B cell (primary cell): ENCODE data around the gene SHD. TPM values are rescaled to one million over a fixed set of nuclear protein-coding genes. Genes with fewer than 3 reads are reported as not detected.

ENCODE experiments used
- ATAC-seq: fragments of 200-7000 bp; cut with Tn5 transposase; one replicate; pipeline ENCODE4 v1.10.0; 2021; ENCODE audit warnings: low read depth, mild to moderate bottlenecking, moderate number of reproducible peaks, moderate library complexity
- CTCF ChIA-PET: fragments of 350-600 bp; sonication (Branson Sonifier 250); formaldehyde crosslinking; loops from one replicate; lab custom pipeline; 2021; ENCODE audit warnings: antibody characterized with exemption, inconsistent platforms; lab: Charles Lee
- POLR2A ChIA-PET: fragments of 350-600 bp; sonication (Branson Sonifier 250); formaldehyde crosslinking; loops from one replicate; lab custom pipeline; 2021; ENCODE audit warnings: antibody characterized with exemption; lab: Charles Lee
- DNase-seq: peaks from one replicate; pipeline ENCODE4 v3.0.0; 2013
- H2AFZ ChIP-seq: 2 replicates; pipeline ENCODE4 v1.6.1; 2012; ENCODE audit warnings: mild to moderate bottlenecking, low read depth, low read length; ENCODE audit not compliant: insufficient read depth, poor library complexity, severe bottlenecking
- H3K27ac ChIP-seq, 2 donors: 1 replicate in 1 of 2; 2 replicates in 1 of 2; pipeline ENCODE4 v1.5.1; 2012 to 2013; ENCODE audit warnings: low read length in 2 of 2, mild to moderate bottlenecking in 2 of 2, moderate library complexity in 1 of 2
- H3K27me3 ChIP-seq, 4 experiments: fragments of 200-600 bp in 1 of 4; sonication (generic) in 1 of 4; replicated peaks in 1 of 4; 1 replicate in 2 of 4; 2 replicates in 2 of 4; pipeline versions ENCODE4 v1.6.1 to v1.7.0; 2013 to 2016; ENCODE audit warnings: low read length in 3 of 4, mild to moderate bottlenecking in 2 of 4, mixed read lengths in 1 of 4, moderate library complexity in 1 of 4; ENCODE audit not compliant: insufficient read depth in 4 of 4, control insufficient read depth in 3 of 4; ENCODE audit errors: control extremely low read depth in 1 of 4
- H3K36me3 ChIP-seq, 2 experiments: replicated peaks in 1 of 2; 1 replicate in 1 of 2; 2 replicates in 1 of 2; pipeline versions ENCODE4 v1.6.1 to v1.7.1; 2013; ENCODE audit warnings: low read length in 1 of 2; ENCODE audit not compliant: insufficient read depth in 2 of 2, control insufficient read depth in 1 of 2; ENCODE audit errors: control extremely low read depth in 1 of 2, extremely low read depth in 1 of 2
- H3K4me1 ChIP-seq, 2 donors: fragments of 200-600 bp in 1 of 2; sonication (generic) in 1 of 2; 1 replicate in 1 of 2; 2 replicates in 1 of 2; pipeline versions ENCODE4 v1.5.1 to v1.6.1; 2013 to 2017; ENCODE audit warnings: low read length in 2 of 2; ENCODE audit not compliant: control insufficient read depth in 2 of 2, insufficient read depth in 2 of 2
- H3K4me2 ChIP-seq: replicated peaks from 2 replicates; pipeline ENCODE3; 2012; ENCODE audit warnings: mild to moderate bottlenecking, low read depth, low read length; ENCODE audit not compliant: poor library complexity, severe bottlenecking
- H3K4me3 ChIP-seq, 5 experiments: fragments of 200-600 bp in 1 of 5; sonication (generic) in 1 of 5; 1 replicate in 3 of 5; 2 replicates in 2 of 5; pipeline versions ENCODE4 v1.5.1 to v1.7.0; 2011 to 2016; ENCODE audit warnings: low read length in 4 of 5, mild to moderate bottlenecking in 4 of 5, low read depth in 2 of 5, control low read depth in 1 of 5, moderate library complexity in 1 of 5; ENCODE audit not compliant: insufficient read depth in 1 of 5; ENCODE audit errors: control extremely low read depth in 1 of 5, extremely low read depth in 1 of 5
- H3K79me2 ChIP-seq: fragments of 200-600 bp; sonication (generic); one replicate; pipeline ENCODE4 v1.6.0; 2016; ENCODE audit warnings: low read length; ENCODE audit not compliant: control insufficient read depth, insufficient read depth
- H3K9ac ChIP-seq: fragments of 200-600 bp; sonication (generic); 2 replicates; pipeline ENCODE4 v1.6.1; 2017; ENCODE audit warnings: mild to moderate bottlenecking, low read length, moderate library complexity
- H3K9me3 ChIP-seq, 3 donors: one replicate each; pipeline versions ENCODE4 v1.6.1 to v1.7.1; 2013; ENCODE audit warnings: low read length in 2 of 3; ENCODE audit not compliant: control insufficient read depth in 2 of 3, insufficient read depth in 1 of 3; ENCODE audit errors: control extremely low read depth in 1 of 3
- H4K20me1 ChIP-seq: 2 replicates; pipeline ENCODE4 v1.6.0; 2012; ENCODE audit warnings: mild to moderate bottlenecking, low read length; ENCODE audit not compliant: insufficient read depth, control insufficient read depth, poor library complexity, severe bottlenecking
- H3K27ac Mint-ChIP-seq: one replicate; pipeline ENCODE4 v1.8.0; 2021; ENCODE audit warnings: mixed read lengths
- H3K27me3 Mint-ChIP-seq: one replicate; pipeline ENCODE4 v1.8.0; 2021; ENCODE audit warnings: mixed read lengths
- H3K4me1 Mint-ChIP-seq: one replicate; pipeline ENCODE4 v1.8.0; 2021; ENCODE audit warnings: mixed read lengths
- H3K4me3 Mint-ChIP-seq: one replicate; pipeline ENCODE4 v1.8.0; 2021; ENCODE audit warnings: mixed read lengths
- H3K9me3 Mint-ChIP-seq: one replicate; pipeline ENCODE4 v1.8.0; 2022; ENCODE audit warnings: mixed read lengths; ENCODE audit not compliant: insufficient read depth
- EZH2 ChIP-seq: IDR thresholded peaks from 2 replicates; pipeline ENCODE4 v1.6.1; 2012; ENCODE audit warnings: borderline replicate concordance, low read depth, mild to moderate bottlenecking, moderate library complexity, low read length; ENCODE audit not compliant: insufficient read depth, poor library complexity, severe bottlenecking
- WGBS: methylation state at CpG from one replicate; pipeline ENCODE4 v1.1.5; 2013; ENCODE audit warnings: missing lambda C conversion rate; ENCODE audit not compliant: insufficient coverage; 5-methylcytosine and 5-hydroxymethylcytosine counted together
- intact Hi-C: fragments of 100-400 bp; cut with micrococcal nuclease; formaldehyde crosslinking; loops from one replicate; pipeline ENCODE4 v1.10.0; 2022
- polyA plus RNA-seq: library from polyadenylated mRNA; depleted of rRNA; stranded (reverse); fragments of >200 nt; gene quantifications from 2 replicates; pipeline ENCODE4 v1.2.3, GENCODE V29; 2012
- total RNA-seq, 2 donors: library from RNA; stranded (reverse); fragments of 120-200 nt in 1 of 2; gene quantifications; 1 replicate in 1 of 2; 2 replicates in 1 of 2; pipeline versions ENCODE4 v1.2.3 to v1.2.4, GENCODE V29; 2013 to 2022
- TF ChIP-seq, protein P1 (sequence below): fragments of 200-600 bp; IDR thresholded peaks from one replicate; pipeline ENCODE4 v1.8.0; 2022; ENCODE audit warnings: antibody characterized with exemption, mild to moderate bottlenecking

SHD gene
- total and polyA plus RNA-seq, 2 donors (not counting 1 experiment from before 2014, with no cell fraction given), result 0.17 TPM; not detected in 1

DNA sequence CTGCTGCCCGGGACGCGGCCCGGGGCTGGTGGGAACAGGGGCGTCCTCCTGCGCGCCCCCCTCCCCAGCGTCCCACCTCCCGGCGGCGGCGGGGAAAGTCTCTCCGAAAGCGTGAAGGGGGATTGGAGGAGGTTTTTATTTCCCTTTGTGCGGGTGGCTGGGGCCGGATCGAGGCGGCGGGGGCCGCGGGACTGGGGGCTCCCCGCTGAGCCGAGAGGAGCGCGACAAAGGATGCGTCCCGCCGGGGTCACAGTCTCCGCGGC lies 132 bp downstream of the SHD start:
- Histone ChIP-seq H3K79me2 (no peaks in the 10 kb centered on the region), H4K20me1 (no peaks in the 10 kb centered on the region), H3K4me1 (peaks cover 4 to 8% of the 10 kb centered on the region in 2 donors), H3K9ac (no peak overlapping the region), H3K4me2 (peak overlapping the region; percentile 38), H3K27ac (no peak overlapping the region), H3K36me3 (no peaks in the 10 kb centered on the region), H3K4me3 (no peak overlapping the region), H3K27me3 (peaks cover 0 to 21% (median 4%) of the 10 kb centered on the region in 4 experiments), H3K9me3 (no peaks in the 10 kb centered on the region), H2AFZ (no peak overlapping the region)
- intact Hi-C loops, result no loop called here
- H3K27me3 Mint-ChIP-seq, result peaks cover 10% of the 10 kb centered on the region
- no peak overlapping the region for H3K4me3 Mint-ChIP-seq
- H3K27ac Mint-ChIP-seq, result no peak overlapping the region
- ChIA-PET CTCF (no interaction called here), POLR2A (no interaction called here)
- WGBS, result 1% methylated on average over 16 of the region's 30 CpGs
- DNase-seq (no peak), ATAC-seq (no peak)
- no peak for TF ChIP-seq EZH2
- TF ChIP-seq, protein P1, sequence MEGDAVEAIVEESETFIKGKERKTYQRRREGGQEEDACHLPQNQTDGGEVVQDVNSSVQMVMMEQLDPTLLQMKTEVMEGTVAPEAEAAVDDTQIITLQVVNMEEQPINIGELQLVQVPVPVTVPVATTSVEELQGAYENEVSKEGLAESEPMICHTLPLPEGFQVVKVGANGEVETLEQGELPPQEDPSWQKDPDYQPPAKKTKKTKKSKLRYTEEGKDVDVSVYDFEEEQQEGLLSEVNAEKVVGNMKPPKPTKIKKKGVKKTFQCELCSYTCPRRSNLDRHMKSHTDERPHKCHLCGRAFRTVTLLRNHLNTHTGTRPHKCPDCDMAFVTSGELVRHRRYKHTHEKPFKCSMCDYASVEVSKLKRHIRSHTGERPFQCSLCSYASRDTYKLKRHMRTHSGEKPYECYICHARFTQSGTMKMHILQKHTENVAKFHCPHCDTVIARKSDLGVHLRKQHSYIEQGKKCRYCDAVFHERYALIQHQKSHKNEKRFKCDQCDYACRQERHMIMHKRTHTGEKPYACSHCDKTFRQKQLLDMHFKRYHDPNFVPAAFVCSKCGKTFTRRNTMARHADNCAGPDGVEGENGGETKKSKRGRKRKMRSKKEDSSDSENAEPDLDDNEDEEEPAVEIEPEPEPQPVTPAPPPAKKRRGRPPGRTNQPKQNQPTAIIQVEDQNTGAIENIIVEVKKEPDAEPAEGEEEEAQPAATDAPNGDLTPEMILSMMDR, result no peak
- H3K9me3 Mint-ChIP-seq, result no peaks in the 10 kb centered on the region
- peaks cover 4% of the 10 kb centered on the region for H3K4me1 Mint-ChIP-seq

DNA sequence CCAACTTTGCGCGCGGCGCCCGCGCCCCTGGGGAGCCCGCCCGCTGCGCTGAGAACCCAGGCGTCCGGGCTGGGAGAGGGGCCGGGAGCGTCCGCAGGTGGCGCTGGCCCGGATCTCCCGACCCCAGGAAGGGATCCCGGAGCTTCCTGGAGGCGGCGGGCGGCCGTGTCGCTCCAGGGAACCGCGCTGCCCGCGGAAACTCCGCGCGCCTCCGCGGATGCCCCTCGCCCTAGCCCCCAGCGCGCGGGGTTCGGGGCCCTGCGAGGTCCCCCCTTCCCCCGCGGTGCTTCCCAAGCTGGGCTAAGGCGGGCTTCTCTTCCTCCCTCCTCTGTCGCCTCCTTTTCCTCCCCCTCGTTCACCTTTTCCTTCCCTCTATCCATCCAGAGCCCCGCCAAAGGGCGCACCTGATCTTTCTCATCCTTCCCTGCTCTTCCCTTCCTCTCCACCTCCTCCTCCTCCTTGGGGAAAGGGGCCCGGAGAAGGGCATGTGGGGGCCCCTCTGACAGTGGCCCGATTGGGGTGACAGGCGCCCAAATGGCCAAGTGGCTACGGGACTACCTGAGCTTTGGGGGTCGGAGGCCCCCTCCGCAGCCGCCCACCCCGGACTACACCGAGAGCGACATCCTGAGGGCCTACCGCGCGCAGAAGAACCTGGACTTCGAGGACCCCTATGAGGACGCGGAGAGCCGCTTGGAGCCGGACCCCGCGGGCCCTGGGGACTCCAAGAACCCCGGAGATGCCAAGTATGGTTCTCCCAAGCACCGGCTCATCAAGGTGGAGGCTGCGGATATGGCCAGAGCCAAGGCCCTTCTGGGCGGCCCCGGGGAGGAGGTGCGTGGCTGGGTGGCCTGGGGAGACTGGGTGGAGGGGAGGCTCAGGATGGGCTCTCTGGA lies 710 bp downstream of the SHD start:
- ChIA-PET CTCF (no interaction called here), POLR2A (no interaction called here)
- Histone ChIP-seq H3K9me3 (peaks cover 0 to 4% (median 0%) of the 10 kb centered on the region in 3 donors), H3K27ac (no peak overlapping the region), H3K4me1 (peaks cover 4 to 8% of the 10 kb centered on the region in 2 donors), H3K27me3 (peaks cover 0 to 27% (median 4%) of the 10 kb centered on the region in 4 experiments), H4K20me1 (no peaks in the 10 kb centered on the region), H3K79me2 (no peaks in the 10 kb centered on the region), H3K36me3 (no peaks in the 10 kb centered on the region), H3K9ac (no peak overlapping the region), H2AFZ (no peak overlapping the region), H3K4me3 (no peak overlapping the region), H3K4me2 (peak overlapping the region; percentile 38)
- no peak for ATAC-seq
- DNase-seq, result no peak
- Mint-ChIP-seq H3K4me3 (no peak overlapping the region), H3K4me1 (peaks cover 4% of the 10 kb centered on the region), H3K27me3 (peaks cover 10% of the 10 kb centered on the region), H3K9me3 (no peaks in the 10 kb centered on the region), H3K27ac (no peak overlapping the region)
- 7% methylated on average over 71 of the region's 71 CpGs for WGBS
- intact Hi-C loops, result no loop called here
- TF ChIP-seq, protein P1, result no peak
- no peak for TF ChIP-seq EZH2
